Measurements from ENCODE around the gene ATG2B. TPM values are rescaled to one million over a fixed set of nuclear protein-coding genes. Genes with fewer than 3 reads are reported as not detected.

Gene ATG2B
- total and polyA plus RNA-seq, 9 of the 15 experiments (the other 6 are each of a cell fraction or from before 2014, with no cell fraction given) = 0.83 to 12.9 (median 8.7) TPM

DNA sequence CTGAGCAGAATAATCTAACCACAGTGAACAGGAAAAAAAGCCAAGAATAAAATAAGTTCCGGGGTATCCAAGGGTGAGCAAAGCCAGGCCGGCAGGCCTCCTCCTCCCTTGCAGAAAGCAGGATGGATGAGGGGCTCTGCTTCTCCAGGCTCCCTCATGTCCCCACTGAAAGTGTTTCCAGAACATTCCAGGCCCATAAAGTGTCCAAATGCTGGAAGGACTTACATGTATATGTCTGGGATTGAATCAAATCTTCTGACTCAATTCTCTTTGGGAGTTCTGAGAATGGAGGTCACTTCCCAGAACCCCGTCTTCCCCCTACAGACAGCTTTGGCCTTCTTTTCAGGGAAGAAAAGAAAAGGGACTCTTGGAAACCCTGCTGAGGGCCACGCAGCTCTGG, 132.1 kb downstream of the ATG2B start:
- H3K36me3 ChIP-seq (ENCODE audit: control insufficient read depth, insufficient read depth, low read length) = no peaks in the 10 kb centered on the region
- intact Hi-C loops (cut with micrococcal nuclease) = no loop called here
- no peaks in the 10 kb centered on the region for H3K9me1 ChIP-seq (ENCODE audit: control insufficient read depth, insufficient read depth, low read length)
- no peak overlapping the region for H3K27ac ChIP-seq (ENCODE audit: extremely low read depth, low read depth, low read length)
- no peak for DNase-seq (ENCODE audit: extremely low read depth in 1 of 4, low spot score in 3 of 4)
- no peaks in the 10 kb centered on the region for H3K79me2 ChIP-seq (ENCODE audit: control insufficient read depth, insufficient read depth, low read length)
- H3K9me3 ChIP-seq (replicated peaks; ENCODE audit: control insufficient read depth, insufficient read depth, low read depth, low read length) = no peaks in the 10 kb centered on the region
- H3K4me1 ChIP-seq (replicated peaks in 1 of 2; ENCODE audit: control insufficient read depth in 2 of 2, insufficient read depth in 2 of 2, low read length in 2 of 2) = no peaks in the 10 kb centered on the region
- no peaks in the 10 kb centered on the region for H4K20me1 ChIP-seq (replicated peaks; ENCODE audit: control insufficient read depth, insufficient read depth, low read length)
- TF ChIP-seq CBX3 (IDR thresholded peaks at IDR 0.05; ENCODE audit: borderline replicate concordance in 1 of 2, low read length in 2 of 2) = no peak
- no peak for TF ChIP-seq ZEB2 (IDR thresholded peaks at IDR 0.05)
- TF ChIP-seq KDM5B (IDR thresholded peaks at IDR 0.05; ENCODE audit: insufficient replicate concordance, low read depth, low read length) = no peak
- no peak for TF ChIP-seq SREBF1 (IDR thresholded peaks at IDR 0.05; ENCODE audit: borderline replicate concordance, low read depth, low read length)
- no peak for TF ChIP-seq ETV1 (tag; conservative IDR thresholded peaks at IDR 0.05; ENCODE audit: low read depth)
- in situ Hi-C loops (cut with MboI) = no loop called here
- no peak overlapping the region for H3K4me2 ChIP-seq (ENCODE audit: insufficient read depth, low read length)
- H3K4me3 ChIP-seq = no peak overlapping the region
- 2% methylated on average over 4 of the region's 4 CpGs for whole genome bisulfite sequencing (ENCODE audit: insufficient coverage, low coverage, missing lambda C conversion rate)
- FAIRE-seq = no peak
- no TSS peak for BruUV-seq (replicated peaks)
- ChIA-PET POLR2A (no interaction called here), CTCF (ENCODE audit: low intra/inter-chr PET ratio) (no interaction called here)
- ATAC-seq = no peak
- H3K27me3 ChIP-seq (ENCODE audit: control insufficient read depth in 2 of 2, insufficient read depth in 2 of 2, low read length in 2 of 2) = peaks cover 4 to 44% of the 10 kb centered on the region in 2 experiments; a peak in 4 of 5 replicates
- no peak overlapping the region for H3K9ac ChIP-seq (ENCODE audit: insufficient read depth in 1 of 2, low read depth in 2 of 2, low read length in 2 of 2)
- H2AFZ ChIP-seq (ENCODE audit: low read depth, low read length) = no peak overlapping the region

DNA sequence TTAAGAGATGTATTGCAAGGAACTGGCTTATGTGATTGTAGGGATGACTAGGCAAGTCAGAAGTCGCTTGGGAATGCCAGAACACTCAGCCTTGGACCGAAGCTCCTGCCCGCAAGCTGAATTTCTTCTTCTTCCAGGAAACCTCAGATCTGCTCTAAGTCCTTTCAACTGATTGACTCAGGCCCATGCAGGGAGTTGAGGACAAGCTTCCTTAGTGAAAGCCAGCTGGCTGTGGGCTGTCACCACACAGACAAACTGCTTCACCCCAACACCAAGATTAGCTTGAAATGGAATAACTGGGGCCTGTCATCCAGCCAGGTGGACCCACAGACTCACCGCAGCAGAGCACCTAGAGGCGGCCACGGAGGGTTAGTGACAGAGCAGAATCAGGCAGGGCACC, 133.8 kb downstream of the ATG2B start:
- Histone ChIP-seq H3K27ac (ENCODE audit: extremely low read depth, low read depth, low read length) (no peak overlapping the region), H3K9me3 (replicated peaks; ENCODE audit: control insufficient read depth, insufficient read depth, low read depth, low read length) (no peaks in the 10 kb centered on the region), H3K4me2 (ENCODE audit: insufficient read depth, low read length) (no peak overlapping the region), H3K4me3 (no peak overlapping the region), H3K36me3 (ENCODE audit: control insufficient read depth, insufficient read depth, low read length) (no peaks in the 10 kb centered on the region), H3K4me1 (replicated peaks in 1 of 2; ENCODE audit: control insufficient read depth in 2 of 2, insufficient read depth in 2 of 2, low read length in 2 of 2) (no peaks in the 10 kb centered on the region), H3K79me2 (ENCODE audit: control insufficient read depth, insufficient read depth, low read length) (no peaks in the 10 kb centered on the region), H2AFZ (ENCODE audit: low read depth, low read length) (no peak overlapping the region), H3K9ac (ENCODE audit: insufficient read depth in 1 of 2, low read depth in 2 of 2, low read length in 2 of 2) (no peak overlapping the region), H3K9me1 (ENCODE audit: control insufficient read depth, insufficient read depth, low read length) (no peaks in the 10 kb centered on the region), H4K20me1 (replicated peaks; ENCODE audit: control insufficient read depth, insufficient read depth, low read length) (no peaks in the 10 kb centered on the region), H3K27me3 (ENCODE audit: control insufficient read depth in 2 of 2, insufficient read depth in 2 of 2, low read length in 2 of 2) (peaks cover 4 to 36% of the 10 kb centered on the region in 2 experiments; a peak in 4 of 5 replicates)
- CTCF ChIA-PET (ENCODE audit: low intra/inter-chr PET ratio) = no interaction called here
- DNase-seq (ENCODE audit: extremely low read depth in 1 of 4, low spot score in 3 of 4) (no peak), ATAC-seq (no peak), FAIRE-seq (no peak)
- in situ Hi-C loops (cut with MboI) (no loop called here), intact Hi-C loops (cut with micrococcal nuclease) (no loop called here)
- WGBS (ENCODE audit: insufficient coverage, low coverage, missing lambda C conversion rate) = 10% methylated on average over 5 of the region's 6 CpGs
- POLR2A ChIA-PET = no interaction called here
- no TSS peak for BruUV-seq (replicated peaks)
- TF ChIP-seq NBN (IDR thresholded peaks at IDR 0.05; ENCODE audit: low read depth) (no peak), CEBPZ (IDR thresholded peaks at IDR 0.05; ENCODE audit: borderline replicate concordance, low read depth, low read length) (no peak), ZBTB49 (CRISPR knock-in tag; IDR thresholded peaks at IDR 0.05; ENCODE audit: borderline replicate concordance) (no peak), PRPF4 (IDR thresholded peaks at IDR 0.05; ENCODE audit: insufficient read depth, low read depth, low read length, poor library complexity, severe bottlenecking) (no peak), FUS (optimal IDR thresholded peaks at IDR 0.05; ENCODE audit: low read depth, low read length) (no peak)
